ENCODE results near the gene ENOPH1. TPM values are rescaled to one million over a fixed set of nuclear protein-coding genes. Genes with fewer than 3 reads are reported as not detected.
"Not testable (repeated sequence)": the region's sequence is repeated elsewhere in the genome, so short reads cannot be mapped to it uniquely, and the experiment has no call there.

Gene ENOPH1
- total RNA-seq, 2 experiments from 2014 or later = 69.2 to 70.8 TPM

DNA sequence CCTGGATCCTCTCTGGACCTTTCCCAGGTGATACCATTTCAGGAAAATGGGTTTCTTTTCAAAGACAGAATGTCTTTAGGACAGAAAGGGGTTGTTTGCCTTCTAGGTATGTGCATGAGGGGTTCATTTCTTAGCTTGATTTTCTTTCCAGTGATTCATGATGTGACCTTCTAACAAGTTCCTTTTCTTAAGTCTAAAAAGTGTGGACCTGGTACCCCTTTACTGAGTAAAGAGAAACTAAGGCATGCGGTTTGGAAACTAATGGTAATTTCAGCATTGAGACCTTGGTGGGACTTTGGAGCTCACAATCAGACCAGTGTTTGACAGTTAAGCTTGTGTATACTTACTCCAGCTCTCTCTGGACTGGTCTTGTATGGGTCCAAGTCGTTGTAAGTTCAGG is 8.7 kb downstream of the ENOPH1 start:
- ChIA-PET POLR2A (interaction anchor here (0.9 to 1.0 kb wide), 2 partner anchors 10 to 14 kb away, joined by 3 to 4 read pairs; no protein-coding TSS in a partner anchor), CTCF (interaction anchor here (0.6 to 5.7 kb wide), 4 partner anchors 24 to 300 kb away, joined by 3 to 19 read pairs (median 4); no protein-coding TSS in a partner anchor)
- Mint-ChIP-seq H3K4me3 (no peak overlapping the region), H3K36me3 (peaks cover 24% of the 10 kb centered on the region), H3K27ac (no peak overlapping the region), H3K9me3 (no peaks in the 10 kb centered on the region), H3K4me1 (ENCODE audit: low read depth) (peaks cover 61% of the 10 kb centered on the region), H3K27me3 (no peaks in the 10 kb centered on the region)
- no peak for DNase-seq
- intact Hi-C loops (cut with micrococcal nuclease) = no loop called here

DNA sequence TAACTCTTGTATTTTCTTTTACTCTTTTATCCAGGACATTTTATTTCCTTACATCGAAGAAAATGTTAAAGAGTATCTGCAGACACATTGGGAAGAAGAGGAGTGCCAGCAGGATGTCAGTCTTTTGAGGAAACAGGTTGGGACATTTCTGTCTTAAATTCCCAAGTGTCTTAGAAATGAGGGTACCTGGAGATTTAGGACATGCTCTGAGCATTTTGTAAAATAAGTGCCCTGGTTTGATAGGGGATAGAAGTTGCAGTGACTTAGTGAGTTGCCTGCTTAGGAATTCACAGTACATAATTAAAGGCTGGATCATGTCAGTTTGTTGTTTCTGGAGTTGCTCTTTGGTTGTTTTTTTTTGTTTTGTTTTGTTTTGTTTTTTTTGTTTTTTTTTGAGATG is 17.5 kb downstream of the ENOPH1 start:
- Mint-ChIP-seq H3K36me3 (peaks cover 39% of the 10 kb centered on the region), H3K27ac (no peak overlapping the region), H3K4me3 (no peak overlapping the region), H3K27me3 (no peaks in the 10 kb centered on the region), H3K4me1 (ENCODE audit: low read depth) (peaks cover 13% of the 10 kb centered on the region), H3K9me3 (no peaks in the 10 kb centered on the region)
- intact Hi-C loops (cut with micrococcal nuclease) = no loop called here
- no peak for DNase-seq
- CTCF ChIA-PET = no interaction called here
- POLR2A ChIA-PET = no interaction called here

DNA sequence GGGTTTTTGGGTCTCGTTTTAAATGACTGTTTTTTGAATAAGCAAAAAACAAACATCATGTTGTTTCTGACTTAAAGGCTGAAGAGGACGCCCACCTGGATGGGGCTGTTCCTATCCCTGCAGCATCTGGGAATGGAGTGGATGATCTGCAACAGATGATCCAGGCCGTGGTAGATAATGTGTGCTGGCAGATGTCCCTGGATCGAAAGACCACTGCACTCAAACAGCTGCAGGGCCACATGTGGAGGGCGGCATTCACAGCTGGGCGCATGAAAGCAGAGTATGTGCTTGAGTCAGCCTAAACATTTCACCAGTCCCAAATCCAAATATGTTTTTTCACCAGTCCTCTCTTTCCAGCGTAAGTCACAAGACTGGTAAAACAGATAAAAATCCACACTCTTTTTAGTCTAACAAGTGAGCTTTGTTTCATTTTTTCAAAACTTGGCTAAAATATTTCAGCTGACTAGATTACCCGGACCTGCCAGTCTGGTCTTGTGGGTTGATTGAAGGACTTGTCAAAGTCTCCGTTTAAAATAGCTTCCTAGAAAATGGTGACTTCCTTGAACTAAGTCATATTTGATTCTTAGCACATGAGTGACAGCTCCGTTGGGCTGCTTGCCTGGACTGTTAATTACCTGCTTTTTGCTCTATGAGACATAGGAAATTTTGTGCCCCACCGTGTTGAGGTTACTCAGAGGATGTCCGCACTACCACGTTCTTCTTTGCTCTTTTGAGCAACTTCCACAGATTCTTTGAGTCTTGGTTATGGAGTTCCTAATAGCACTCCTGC is 20.8 kb downstream of the ENOPH1 start:
- CTCF ChIA-PET = interaction anchor here (1.1 to 1.8 kb wide), 2 partner anchors 9 to 288 kb away, joined by 3 to 4 read pairs; no protein-coding TSS in a partner anchor
- H3K4me3 Mint-ChIP-seq = no peak overlapping the region
- peak overlapping the region; percentile 48 for H3K27ac Mint-ChIP-seq
- intact Hi-C loops (cut with micrococcal nuclease) = no loop called here
- H3K36me3 Mint-ChIP-seq = peaks cover 49% of the 10 kb centered on the region
- DNase-seq = no peak
- H3K4me1 Mint-ChIP-seq (ENCODE audit: low read depth) = peaks cover 12% of the 10 kb centered on the region
- POLR2A ChIA-PET = no interaction called here
- H3K27me3 Mint-ChIP-seq = no peaks in the 10 kb centered on the region
- no peaks in the 10 kb centered on the region for H3K9me3 Mint-ChIP-seq

DNA sequence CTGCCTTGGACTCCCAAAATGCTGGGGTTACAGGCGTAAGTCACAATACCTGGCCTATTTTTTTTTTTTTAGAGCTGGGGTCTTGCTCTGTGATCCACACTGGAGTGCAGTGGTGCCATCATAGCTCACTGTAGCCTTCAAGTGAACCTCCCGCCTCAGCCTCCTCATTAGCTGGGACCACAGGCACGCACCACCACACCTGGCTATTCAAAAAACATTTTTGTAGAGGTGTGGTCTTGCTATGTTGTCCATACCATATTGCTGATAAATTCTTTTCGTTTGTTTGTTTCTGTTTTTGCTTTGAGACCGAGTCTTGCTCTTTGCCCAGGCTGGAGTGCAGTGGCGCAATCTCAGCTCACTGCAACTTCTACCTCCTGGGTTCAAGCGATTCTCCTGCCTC is 21.6 kb downstream of the ENOPH1 start:
- no peaks in the 10 kb centered on the region for H3K27me3 Mint-ChIP-seq
- no peak for DNase-seq
- ChIA-PET CTCF (interaction anchor here (1.1 to 1.8 kb wide), 2 partner anchors 10 to 287 kb away, joined by 3 to 4 read pairs; no protein-coding TSS in a partner anchor), POLR2A (no interaction called here)
- no peak overlapping the region for H3K27ac Mint-ChIP-seq
- H3K4me3 Mint-ChIP-seq = no peak overlapping the region
- intact Hi-C loops (cut with micrococcal nuclease) = no loop called here
- peaks cover 12% of the 10 kb centered on the region for H3K4me1 Mint-ChIP-seq (ENCODE audit: low read depth)
- no peaks in the 10 kb centered on the region for H3K9me3 Mint-ChIP-seq
- peaks cover 57% of the 10 kb centered on the region for H3K36me3 Mint-ChIP-seq

DNA sequence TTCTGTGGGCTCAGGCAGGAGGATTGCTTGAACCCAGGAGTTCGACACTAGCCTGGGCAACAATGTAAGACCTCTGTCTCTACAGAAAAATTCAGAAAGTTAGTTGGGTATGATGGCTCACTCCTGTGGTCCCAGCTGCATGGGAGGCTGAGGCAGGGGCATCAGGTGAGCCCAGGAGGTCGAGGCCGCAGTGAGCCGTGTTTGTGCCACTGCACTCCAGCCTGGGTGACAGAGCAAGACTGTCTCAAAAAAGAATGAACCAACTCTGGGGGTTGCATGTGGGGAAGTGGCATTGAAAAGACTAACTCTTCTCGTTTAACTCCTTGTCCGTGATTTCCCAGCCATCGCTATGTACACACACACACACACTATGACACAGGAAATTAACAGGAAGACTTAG is 26.9 kb downstream of the ENOPH1 start:
- Mint-ChIP-seq H3K27ac (no peak overlapping the region), H3K4me3 (no peak overlapping the region), H3K36me3 (peaks cover 30% of the 10 kb centered on the region), H3K4me1 (ENCODE audit: low read depth) (peaks cover 4% of the 10 kb centered on the region), H3K27me3 (no peaks in the 10 kb centered on the region), H3K9me3 (no peaks in the 10 kb centered on the region)
- ChIA-PET CTCF (interaction anchor here (0.6 kb wide), 1 partner anchor 281 kb away, joined by 4 read pairs; no protein-coding TSS in a partner anchor), POLR2A (no interaction called here)
- intact Hi-C loops (cut with micrococcal nuclease) = no loop called here
- no peak for DNase-seq

DNA sequence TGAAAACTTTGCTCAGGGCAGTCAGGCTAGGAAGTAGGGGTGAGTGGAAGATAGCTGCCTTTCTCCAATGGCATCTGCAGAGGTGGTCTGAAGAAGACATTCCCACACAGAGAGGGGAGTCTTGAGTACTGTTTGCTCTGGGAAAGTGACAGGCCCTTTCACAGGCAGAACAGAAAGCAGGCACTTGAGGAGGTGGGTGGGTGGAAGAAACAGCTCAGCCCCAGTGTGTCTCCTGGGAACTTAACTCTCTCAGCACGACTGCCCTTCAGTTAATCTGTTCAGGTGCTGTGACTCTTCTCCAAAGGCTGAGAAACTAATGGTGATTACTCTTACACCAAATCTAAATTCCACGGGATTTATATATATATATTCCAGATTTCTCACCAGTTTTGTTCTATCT is 28.3 kb downstream of the ENOPH1 start:
- intact Hi-C loops (cut with micrococcal nuclease) = no loop called here
- ChIA-PET POLR2A (no interaction called here), CTCF (interaction anchor here (0.6 to 4.7 kb wide), 2 partner anchors 280 to 425 kb away, joined by 3 to 31 read pairs; no protein-coding TSS in a partner anchor)
- Mint-ChIP-seq H3K27ac (peak overlapping the region; percentile 6), H3K36me3 (peaks cover 28% of the 10 kb centered on the region), H3K9me3 (no peaks in the 10 kb centered on the region), H3K4me1 (ENCODE audit: low read depth) (peaks cover 2% of the 10 kb centered on the region), H3K27me3 (no peaks in the 10 kb centered on the region), H3K4me3 (no peak overlapping the region)
- no peak for DNase-seq

DNA sequence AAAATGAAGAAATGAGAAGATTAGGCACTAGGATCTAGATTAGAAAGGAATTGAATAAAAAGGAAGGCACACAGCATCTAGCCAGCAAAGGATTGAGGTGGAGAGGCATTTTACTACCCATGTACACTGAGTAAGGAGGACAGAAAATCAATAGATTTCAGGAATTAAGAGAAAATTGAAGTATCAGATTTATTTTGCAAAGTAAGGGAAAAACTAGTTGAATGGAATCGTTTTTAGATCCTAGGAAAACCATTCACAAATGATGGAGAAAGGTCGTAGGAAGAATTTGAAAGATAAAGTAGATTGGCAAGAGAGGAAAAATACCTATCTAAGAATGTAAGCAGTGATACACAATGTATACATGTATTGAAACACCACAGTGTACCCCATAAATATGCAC is 31.3 kb downstream of the ENOPH1 start:
- Mint-ChIP-seq H3K27ac (no peak overlapping the region), H3K9me3 (no peaks in the 10 kb centered on the region), H3K27me3 (no peaks in the 10 kb centered on the region), H3K4me1 (ENCODE audit: low read depth) (peaks cover 2% of the 10 kb centered on the region), H3K36me3 (peaks cover 20% of the 10 kb centered on the region), H3K4me3 (no peak overlapping the region)
- no peak for DNase-seq
- intact Hi-C loops (cut with micrococcal nuclease) = loop anchor here (1.0 kb wide), 1 partner anchor 278 kb away; no protein-coding TSS in a partner anchor
- ChIA-PET POLR2A (interaction anchor here (1.5 kb wide), 1 partner anchor 33 kb away, joined by 3 read pairs; no protein-coding TSS in a partner anchor), CTCF (interaction anchor here (0.6 to 4.7 kb wide), 7 partner anchors 9 to 1005 kb away, joined by 3 to 31 read pairs (median 4); no protein-coding TSS in a partner anchor)

DNA sequence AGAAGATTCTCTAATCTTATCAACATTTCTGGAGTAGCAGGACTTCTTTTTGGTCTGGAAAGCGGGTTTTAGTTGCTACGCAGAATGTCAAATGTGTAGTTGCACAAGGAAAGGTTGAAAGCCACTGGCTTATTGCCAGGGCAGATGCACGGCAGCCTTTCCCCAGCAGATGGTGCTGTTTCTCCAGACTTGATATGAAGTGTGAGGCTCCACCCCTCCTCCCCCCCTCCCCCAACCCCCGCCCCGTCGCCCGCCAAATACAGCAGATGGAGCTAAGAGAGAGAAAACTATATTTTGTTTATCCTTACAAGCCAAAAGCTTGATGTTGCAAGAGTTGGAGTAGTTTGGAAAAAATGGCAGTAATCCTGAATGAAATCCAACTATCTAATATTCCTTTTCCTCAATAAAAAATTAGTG is 32.0 kb downstream of the ENOPH1 start:
- H3K27me3 Mint-ChIP-seq = no peaks in the 10 kb centered on the region
- peaks cover 18% of the 10 kb centered on the region for H3K36me3 Mint-ChIP-seq
- ChIA-PET CTCF (interaction anchor here (1.5 to 4.7 kb wide), 4 partner anchors 8 to 276 kb away, joined by 3 to 31 read pairs (median 14); no protein-coding TSS in a partner anchor), POLR2A (interaction anchor here (1.5 kb wide), 1 partner anchor 34 kb away, joined by 3 read pairs; no protein-coding TSS in a partner anchor)
- H3K27ac Mint-ChIP-seq = no peak overlapping the region
- intact Hi-C loops (cut with micrococcal nuclease) = loop anchor here (1.0 kb wide), 1 partner anchor 277 kb away; no protein-coding TSS in a partner anchor
- H3K9me3 Mint-ChIP-seq = no peaks in the 10 kb centered on the region
- DNase-seq = peak; percentile 88
- H3K4me3 Mint-ChIP-seq = no peak overlapping the region
- H3K4me1 Mint-ChIP-seq (ENCODE audit: low read depth) = peaks cover 2% of the 10 kb centered on the region

DNA sequence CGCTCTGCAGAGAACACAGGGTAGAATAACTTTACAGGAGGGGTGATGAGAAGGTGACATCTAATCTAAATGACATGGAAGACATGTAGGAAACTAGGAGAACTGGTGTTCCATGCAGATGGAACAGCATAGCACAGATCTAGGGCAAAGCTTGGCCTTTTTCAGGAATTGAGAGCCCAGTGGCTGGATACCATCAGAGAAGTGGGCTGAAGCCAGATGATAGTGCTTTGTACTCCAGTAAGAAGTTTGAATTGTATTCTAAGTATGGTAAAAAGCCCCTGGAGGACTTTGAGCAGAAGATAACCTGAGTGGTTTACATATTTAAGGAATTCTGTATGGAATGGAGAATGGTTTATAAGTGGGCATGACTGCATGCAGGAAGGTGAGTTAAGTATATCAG is 32.8 kb downstream of the ENOPH1 start:
- no peak for DNase-seq
- H3K27me3 Mint-ChIP-seq = no peaks in the 10 kb centered on the region
- ChIA-PET CTCF (interaction anchor here (3.5 to 3.6 kb wide), 2 partner anchors 23 to 276 kb away, joined by 19 to 25 read pairs; no protein-coding TSS in a partner anchor), POLR2A (interaction anchor here (0.6 kb wide), 1 partner anchor 83 kb away, joined by 4 read pairs; no protein-coding TSS in a partner anchor)
- peaks cover 22% of the 10 kb centered on the region for H3K36me3 Mint-ChIP-seq
- no peaks in the 10 kb centered on the region for H3K9me3 Mint-ChIP-seq
- intact Hi-C loops (cut with micrococcal nuclease) = no loop called here
- H3K27ac Mint-ChIP-seq = no peak overlapping the region
- H3K4me1 Mint-ChIP-seq (ENCODE audit: low read depth) = peaks cover 2% of the 10 kb centered on the region
- H3K4me3 Mint-ChIP-seq = no peak overlapping the region

DNA sequence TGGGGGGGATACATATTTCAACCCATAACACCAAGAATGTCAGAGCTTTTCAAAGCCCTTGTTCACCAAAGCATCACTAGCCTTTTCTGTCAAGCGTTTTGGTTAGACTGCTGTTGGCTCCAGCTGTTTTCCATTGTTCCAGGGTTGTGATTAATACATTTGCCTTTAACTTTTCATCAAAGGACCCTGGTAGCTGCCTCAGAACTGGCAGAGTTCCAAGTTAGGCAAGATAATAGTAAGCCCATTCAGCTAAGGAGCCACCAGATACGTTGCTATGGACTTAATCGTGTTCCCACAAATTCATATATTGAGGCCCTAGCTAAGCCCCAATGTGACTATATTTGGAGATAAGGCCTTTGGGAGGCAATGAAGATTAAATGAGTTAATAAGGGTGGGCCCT is 37.1 kb downstream of the ENOPH1 start:
- peaks cover 16% of the 10 kb centered on the region for H3K36me3 Mint-ChIP-seq
- no peak for DNase-seq
- H3K4me3 Mint-ChIP-seq = no peak overlapping the region
- POLR2A ChIA-PET = no interaction called here
- no peaks in the 10 kb centered on the region for H3K27me3 Mint-ChIP-seq
- intact Hi-C loops (cut with micrococcal nuclease) = no loop called here
- CTCF ChIA-PET = interaction anchor here (1.8 kb wide), 1 partner anchor 271 kb away, joined by 10 read pairs; no protein-coding TSS in a partner anchor
- no peaks in the 10 kb centered on the region for H3K9me3 Mint-ChIP-seq
- H3K4me1 Mint-ChIP-seq (ENCODE audit: low read depth) = no peaks in the 10 kb centered on the region
- no peak overlapping the region for H3K27ac Mint-ChIP-seq

DNA sequence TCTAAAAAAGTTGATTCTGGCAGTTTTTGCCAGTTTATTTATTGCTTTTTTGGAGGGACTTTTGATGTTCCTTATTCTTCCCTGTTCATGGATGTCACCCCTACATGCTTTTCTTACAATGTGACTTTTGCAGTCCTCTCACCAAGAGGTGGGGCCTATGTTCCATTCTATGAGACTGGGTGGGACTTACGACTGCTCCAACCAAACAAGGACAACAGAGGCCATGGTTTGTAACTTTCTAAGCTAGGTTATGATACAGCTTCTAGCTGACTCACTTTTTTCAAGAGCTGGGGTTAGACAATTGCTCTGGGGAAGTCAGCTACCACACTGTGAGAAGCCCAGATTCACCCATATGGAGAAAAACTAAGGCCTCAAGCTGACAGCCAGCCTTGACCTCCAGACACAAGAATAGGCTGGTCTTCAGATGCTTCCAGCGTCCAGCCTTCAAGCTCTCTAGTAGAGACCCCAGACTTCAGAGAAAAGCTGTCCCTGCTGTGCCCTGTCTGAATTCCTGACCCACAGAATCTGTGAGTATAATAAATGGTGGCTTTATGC is 39.5 kb downstream of the ENOPH1 start:
- intact Hi-C loops (cut with micrococcal nuclease) = no loop called here
- CTCF ChIA-PET = interaction anchor here (1.3 to 1.4 kb wide), 2 partner anchors 8 to 269 kb away, joined by 4 to 8 read pairs; no protein-coding TSS in a partner anchor
- no peak overlapping the region for H3K4me3 Mint-ChIP-seq
- no peaks in the 10 kb centered on the region for H3K27me3 Mint-ChIP-seq
- H3K27ac Mint-ChIP-seq = no peak overlapping the region
- no peak for DNase-seq
- no peaks in the 10 kb centered on the region for H3K9me3 Mint-ChIP-seq
- POLR2A ChIA-PET = no interaction called here
- peaks cover 17% of the 10 kb centered on the region for H3K36me3 Mint-ChIP-seq
- H3K4me1 Mint-ChIP-seq (ENCODE audit: low read depth) = no peaks in the 10 kb centered on the region

DNA sequence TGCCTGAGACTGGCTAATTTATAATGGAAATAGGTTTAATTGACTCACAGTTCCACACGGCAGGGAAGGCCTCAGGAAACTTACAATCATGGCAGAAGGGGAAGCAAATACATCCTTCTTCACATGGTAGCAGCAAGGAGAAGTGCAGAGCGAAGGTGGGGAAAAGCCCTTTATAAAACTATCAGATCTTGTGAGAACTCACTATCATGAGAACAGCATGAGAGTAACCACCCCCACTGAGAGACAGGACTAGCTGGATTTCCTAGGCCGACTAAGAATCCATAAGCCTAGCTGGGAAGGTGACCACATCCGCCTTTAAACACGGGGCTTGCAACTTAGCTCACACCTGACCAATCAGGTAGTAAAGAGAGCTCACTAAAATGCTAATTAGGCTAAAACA is 42.7 kb downstream of the ENOPH1 start:
- H3K9me3 Mint-ChIP-seq; H3K27ac Mint-ChIP-seq; H3K4me3 Mint-ChIP-seq; intact Hi-C loops (cut with micrococcal nuclease); DNase-seq; H3K4me1 Mint-ChIP-seq (ENCODE audit: low read depth); POLR2A ChIA-PET; H3K27me3 Mint-ChIP-seq: not testable (repeated sequence)
- CTCF ChIA-PET = interaction anchor here (1.4 kb wide), 1 partner anchor 266 kb away, joined by 4 read pairs; no protein-coding TSS in a partner anchor
- peaks cover 13% of the 10 kb centered on the region for H3K36me3 Mint-ChIP-seq

Measured in activated CD4-positive, alpha-beta memory T cell treated with anti-CD3 and anti-CD28 coated beads for 36 hours (primary cell).